ENCODE measurements around the gene AHR.

AHR gene

GRCh38 chr7:17298102-17298839 is at the start of gene AHR:
TSS of gene AHR (plus strand) at chr7:17298652. CDS start at chr7:17299265, 613 bp downstream.
- DNase-seq (ENCODE audit: low read depth) = peak; percentile 97

- DNase-seq (ENCODE audit: low read depth) = no peak
Measured at GRCh38 chr7:17253885-17254284, 44.6 kb upstream of the AHR start.

GRCh38 chr7:17255926-17256325 is 42.5 kb upstream of the AHR start:
- no peak for DNase-seq (ENCODE audit: low read depth)

DNA sequence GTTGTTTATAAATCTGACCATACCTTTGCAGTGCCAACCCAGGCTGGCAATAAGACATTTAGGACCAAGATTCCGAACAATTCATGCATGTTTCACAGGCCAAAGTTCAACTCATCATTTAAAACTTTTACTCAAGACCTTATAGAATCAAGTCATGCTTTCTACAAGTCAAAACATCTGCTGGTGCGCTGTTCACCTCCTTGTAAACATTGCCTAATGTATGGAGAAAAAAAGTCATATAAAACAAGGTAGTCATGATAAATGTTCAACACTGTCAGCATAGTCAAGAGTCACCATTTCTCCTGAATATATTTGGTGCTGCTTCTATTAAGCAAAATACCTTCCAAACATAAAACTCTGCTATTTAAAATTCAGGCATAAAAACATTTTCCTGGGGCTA is 42.1 kb upstream of the AHR start:
- no peak for DNase-seq (ENCODE audit: low read depth)

GRCh38 chr7:17266565-17266964 is 31.9 kb upstream of the AHR start:
- no peak for DNase-seq (ENCODE audit: low read depth)

DNA sequence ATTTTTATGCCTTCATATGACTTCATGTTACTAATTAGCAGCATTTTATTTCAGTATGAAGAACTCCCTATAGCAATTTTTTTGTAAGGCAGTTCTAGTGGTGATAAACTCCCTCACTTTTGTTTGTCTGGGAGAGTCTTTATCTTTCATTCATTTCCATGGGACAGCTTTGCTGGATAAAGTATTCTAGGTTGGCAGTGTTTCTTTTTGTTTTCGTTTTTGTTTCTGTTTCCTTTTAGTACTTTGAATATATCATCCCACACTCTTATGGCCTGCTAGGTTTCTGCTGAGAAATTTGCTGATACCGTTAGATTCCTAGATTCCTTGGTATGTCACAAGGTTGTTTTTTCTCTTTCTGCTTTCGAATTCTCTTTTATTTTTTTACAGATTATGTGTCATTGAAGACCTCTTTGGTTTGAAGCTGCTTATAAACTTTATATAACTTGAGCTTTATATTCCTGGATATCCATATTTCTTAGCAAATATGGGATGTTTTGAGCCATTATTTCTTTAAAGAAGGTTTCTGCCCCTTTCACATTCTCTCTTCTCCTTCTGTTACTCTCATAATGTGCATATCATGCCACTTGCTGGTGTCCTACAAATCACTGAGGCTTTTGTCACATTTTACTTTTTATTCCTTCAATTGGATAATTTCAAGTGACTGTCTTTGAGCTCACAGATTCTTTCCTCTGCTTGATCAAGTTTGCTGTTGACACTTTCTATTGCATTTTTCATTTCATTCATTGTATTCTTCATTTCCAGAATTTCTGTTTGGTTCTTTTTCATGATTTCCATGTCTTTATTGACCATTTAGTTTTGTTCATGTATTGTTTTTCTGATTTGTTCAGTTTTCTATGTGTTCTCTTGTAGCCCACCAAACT is 28.9 kb upstream of the AHR start:
- DNase-seq (ENCODE audit: low read depth) = no peak

DNA sequence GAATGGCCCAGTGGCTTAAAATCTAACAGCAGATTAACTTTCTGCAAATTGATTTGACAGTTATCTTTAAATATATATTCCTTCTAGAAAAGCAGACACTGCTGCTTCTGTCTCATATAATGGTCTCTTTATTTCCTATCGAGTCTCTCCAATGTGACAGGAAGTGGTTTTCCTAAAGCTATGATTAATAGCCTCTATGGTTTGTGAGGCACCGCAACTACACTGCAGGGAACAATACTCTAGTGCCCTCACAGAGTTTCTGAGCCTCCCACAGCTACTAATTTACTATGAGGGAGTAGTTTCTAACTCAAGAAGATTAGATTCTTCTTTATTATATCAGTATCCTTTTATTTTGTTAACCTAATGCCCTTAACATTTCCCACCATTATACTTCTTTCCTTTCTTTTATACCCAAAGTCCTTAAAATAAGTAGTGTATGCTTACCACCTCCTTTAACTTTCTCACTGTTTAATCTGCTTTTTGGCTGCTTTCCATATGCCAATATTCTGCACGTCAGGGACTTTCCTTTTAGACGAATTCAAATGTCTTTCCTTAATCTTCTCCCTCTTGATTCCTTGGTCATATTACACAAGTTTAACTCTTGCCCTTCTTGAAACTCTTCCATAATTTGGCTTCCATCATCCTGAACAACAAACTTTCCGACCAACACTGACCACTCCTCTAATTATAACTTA is 23.8 kb upstream of the AHR start:
- DNase-seq (ENCODE audit: low read depth) = no peak

DNA sequence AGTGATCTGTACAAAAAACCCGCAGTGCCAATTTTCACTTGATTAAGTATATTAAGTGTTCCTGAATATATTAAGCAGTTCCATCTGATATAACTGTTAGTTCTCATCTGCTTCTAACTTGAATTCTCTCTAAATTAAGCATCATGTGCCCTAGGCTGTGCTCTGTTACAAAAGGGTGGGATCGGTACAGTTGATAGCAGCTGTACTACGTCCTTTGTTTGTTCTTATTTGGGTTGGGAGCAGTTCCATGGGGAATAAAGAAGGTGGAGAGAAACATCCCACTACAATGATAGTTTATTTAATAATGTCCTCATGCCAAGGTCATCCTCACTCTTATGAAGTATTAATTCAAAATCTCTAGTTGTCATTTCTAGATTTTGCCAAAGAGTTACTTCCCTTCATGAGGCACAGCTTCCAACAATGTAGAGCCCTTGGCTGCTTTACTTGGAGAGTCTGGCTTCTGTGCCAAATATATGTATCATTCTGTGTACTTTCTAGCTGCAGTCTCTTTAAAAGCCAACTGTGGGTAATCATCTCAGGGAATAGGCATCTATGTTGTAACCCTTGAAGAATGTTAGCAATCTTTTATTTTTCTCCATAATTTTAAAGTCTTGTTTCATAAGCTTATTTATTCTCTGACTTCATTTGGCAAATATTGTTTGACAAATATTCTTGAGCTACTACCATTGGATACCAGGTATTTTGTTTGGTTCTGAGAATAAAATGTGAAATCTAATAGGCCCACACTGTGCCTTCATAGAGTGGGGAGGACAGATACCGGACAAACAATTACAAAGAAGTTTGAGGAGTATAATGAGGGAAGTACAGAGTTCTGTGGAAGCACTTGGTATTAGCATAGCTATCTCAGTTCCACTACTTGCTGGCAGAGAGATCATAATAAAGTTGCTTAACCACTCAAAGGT is 22.4 kb upstream of the AHR start:
- peak; percentile 95 for DNase-seq (ENCODE audit: low read depth)

GRCh38 chr7:17279061-17279460 is 19.4 kb upstream of the AHR start:
- no peak for DNase-seq (ENCODE audit: low read depth)

GRCh38 chr7:17289074-17289645 is 9.3 kb upstream of the AHR start:
- peak; percentile 46 for DNase-seq (ENCODE audit: low read depth)

- no peak for DNase-seq (ENCODE audit: low read depth)
Measured at GRCh38 chr7:17292843-17293242, 5.6 kb upstream of the AHR start.

DNA sequence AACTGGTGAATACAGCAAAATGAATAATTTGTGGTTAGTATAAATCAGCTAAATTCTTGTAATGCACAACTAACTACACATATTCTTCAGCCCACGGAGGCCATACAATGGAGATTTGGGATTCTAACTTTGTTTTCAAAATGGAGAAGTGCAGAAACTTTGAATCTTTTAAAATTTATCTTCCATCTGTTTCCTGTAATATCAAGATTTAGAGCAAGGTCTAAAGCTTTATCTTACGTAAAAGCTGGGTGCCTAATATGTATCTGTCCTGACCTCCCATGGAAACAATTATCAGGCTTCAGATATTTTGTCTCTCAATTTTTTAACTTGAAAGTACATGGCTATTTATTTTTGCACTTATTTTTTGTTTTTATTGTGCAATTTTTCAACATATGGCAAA is 5.0 kb upstream of the AHR start:
- no peak for DNase-seq (ENCODE audit: low read depth)

GRCh38 chr7:17297243-17297642 is 1.2 kb upstream of the AHR start:
- DNase-seq (ENCODE audit: low read depth) = no peak

DNA sequence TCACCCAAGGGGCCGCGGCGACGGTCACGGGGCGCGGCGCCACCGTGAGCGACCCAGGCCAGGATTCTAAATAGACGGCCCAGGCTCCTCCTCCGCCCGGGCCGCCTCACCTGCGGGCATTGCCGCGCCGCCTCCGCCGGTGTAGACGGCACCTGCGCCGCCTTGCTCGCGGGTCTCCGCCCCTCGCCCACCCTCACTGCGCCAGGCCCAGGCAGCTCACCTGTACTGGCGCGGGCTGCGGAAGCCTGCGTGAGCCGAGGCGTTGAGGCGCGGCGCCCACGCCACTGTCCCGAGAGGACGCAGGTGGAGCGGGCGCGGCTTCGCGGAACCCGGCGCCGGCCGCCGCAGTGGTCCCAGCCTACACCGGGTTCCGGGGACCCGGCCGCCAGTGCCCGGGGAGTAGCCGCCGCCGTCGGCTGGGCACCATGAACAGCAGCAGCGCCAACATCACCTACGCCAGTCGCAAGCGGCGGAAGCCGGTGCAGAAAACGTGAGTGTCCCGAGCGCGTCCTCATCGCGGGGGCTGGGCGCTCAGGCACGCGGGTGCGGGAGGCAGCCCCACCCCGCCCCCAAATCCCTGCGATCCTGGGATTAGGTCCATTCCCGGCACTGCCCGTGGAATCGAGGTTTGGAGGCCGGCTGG is 509 bp downstream of the AHR start:
- DNase-seq (ENCODE audit: low read depth) = peak; percentile 34

- no peak for DNase-seq (ENCODE audit: low read depth)
Measured at GRCh38 chr7:17299483-17299991, 1.1 kb downstream of the AHR start.

DNA sequence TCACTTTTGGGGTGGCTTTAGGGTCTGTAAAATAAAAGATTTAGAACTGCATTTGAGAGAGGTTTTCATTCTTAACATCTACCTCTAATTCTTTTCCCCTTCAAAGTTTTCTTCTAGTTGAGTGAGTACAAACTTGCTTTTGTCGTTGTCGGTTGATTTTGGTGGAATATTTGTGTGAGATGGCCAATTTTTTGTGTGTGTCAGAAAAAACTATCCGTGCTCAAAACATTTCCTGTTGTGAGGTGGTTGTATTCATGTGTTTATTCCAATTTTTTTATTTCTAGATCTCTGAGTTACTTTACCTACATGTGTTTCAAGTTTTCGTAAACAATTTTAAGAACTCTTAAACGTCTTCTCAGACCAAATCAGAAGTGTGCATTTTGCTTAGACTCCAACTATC is 1.6 kb downstream of the AHR start:
- no peak for DNase-seq (ENCODE audit: low read depth)

- no peak for DNase-seq (ENCODE audit: low read depth)
Measured at GRCh38 chr7:17300437-17300836, 2.0 kb downstream of the AHR start.

DNA sequence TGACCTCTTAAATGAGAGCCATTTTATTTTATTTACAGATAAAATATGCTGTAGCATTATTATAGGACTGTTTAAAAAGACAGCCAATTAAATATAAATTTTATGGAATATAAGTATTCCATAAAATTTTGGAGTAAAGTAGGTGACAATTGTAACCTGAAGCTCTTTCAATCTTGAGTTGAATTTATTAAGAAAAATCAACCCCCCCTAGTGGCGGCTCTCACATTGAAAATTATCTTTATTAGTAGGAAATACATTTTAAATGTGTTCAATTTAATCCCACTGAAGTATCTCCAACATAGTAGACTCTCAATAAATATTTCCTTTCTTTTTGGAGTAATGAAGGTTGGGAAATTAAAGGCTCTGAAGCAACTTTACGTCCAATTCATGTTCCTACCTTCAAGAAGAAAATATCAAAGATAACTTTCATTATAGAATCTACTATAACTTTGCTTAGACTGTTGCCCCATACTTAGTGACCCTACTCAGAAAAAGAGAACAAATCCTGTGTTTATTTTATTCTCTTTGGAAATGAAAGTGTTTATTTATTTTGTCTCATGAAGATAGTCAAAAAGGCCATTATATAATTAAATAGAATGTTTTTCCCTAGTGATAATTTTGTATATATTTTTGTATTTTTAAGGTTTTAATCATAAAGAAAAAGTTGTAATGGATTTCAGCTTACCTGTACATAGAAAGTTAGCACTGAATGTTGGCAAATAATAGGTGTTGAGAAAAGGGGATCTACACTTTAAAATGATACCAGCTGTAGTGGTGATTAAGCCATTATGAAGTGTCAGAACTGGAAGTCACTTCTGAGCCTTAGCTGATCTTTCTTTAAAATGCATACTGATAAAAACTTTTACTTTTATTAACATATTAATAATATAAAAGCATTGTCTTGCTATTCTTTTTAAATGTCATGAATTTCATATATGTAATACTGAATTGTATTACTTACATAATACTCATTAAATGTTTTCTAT is 3.3 kb downstream of the AHR start:
- peak; percentile 42 for DNase-seq (ENCODE audit: low read depth)

DNA sequence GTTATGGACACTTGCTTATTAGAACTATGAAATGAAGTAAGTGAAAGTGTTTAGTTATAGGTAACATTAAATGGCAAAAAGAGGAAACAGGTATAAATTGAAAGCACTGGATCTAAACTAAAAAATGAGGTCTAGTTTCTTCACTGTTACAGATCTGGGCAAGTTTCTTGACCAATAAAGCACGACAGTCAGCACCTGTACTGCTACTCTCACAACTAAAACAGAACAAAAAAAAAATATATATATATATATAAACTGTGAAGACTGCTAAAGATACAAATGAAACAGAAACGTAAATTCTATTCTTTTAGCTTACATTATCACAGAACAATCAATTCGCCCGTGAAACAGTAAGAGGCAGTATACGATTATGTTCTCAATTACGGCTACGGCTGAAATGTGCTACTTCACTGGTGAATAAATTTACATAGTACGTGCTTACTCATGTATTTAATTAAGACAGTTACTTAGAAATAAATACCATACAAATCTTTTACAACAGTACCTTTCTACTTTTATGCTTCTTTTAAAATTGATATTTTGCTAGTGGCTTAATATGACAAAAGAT is 4.2 kb downstream of the AHR start:
- DNase-seq (ENCODE audit: low read depth) = peak; percentile 73

All from fibroblast of gingiva (primary cell).